Kidney (tissue), 14 donors: ENCODE measurements around the gene SEPTIN10. TPM values are rescaled to one million over a fixed set of nuclear protein-coding genes. Genes with fewer than 3 reads are reported as not detected.

ENCODE experiments used
- DNase-seq, 5 donors: peaks; one replicate each; pipeline ENCODE4 v3.0.0-alpha.2; 2013 to 2020
- FAIRE-seq: peaks from 2 replicates; lab custom pipeline; 2012; peaks lifted over from hg19 to GRCh38; lab: Jason Lieb, UNC
- H3K27ac ChIP-seq, 2 donors: one replicate each; pipeline ENCODE4 v1.7.0; 2013; ENCODE audit warnings: low read depth in 2 of 2, low read length in 2 of 2, inconsistent platforms in 1 of 2
- H3K27me3 ChIP-seq: one replicate; pipeline ENCODE4 v1.7.1; 2013; ENCODE audit warnings: low read length, inconsistent platforms; ENCODE audit not compliant: control insufficient read depth, insufficient read depth
- H3K36me3 ChIP-seq, 3 donors: one replicate each; pipeline versions ENCODE4 v1.7.0 to v1.7.1; 2013; ENCODE audit warnings: low read length in 3 of 3, control low read depth in 1 of 3, inconsistent platforms in 1 of 3; ENCODE audit not compliant: insufficient read depth in 3 of 3, control insufficient read depth in 2 of 3
- H3K4me1 ChIP-seq, 3 donors: one replicate each; pipeline versions ENCODE4 v1.7.0 to v1.7.1; 2013; ENCODE audit warnings: low read length in 3 of 3, inconsistent platforms in 1 of 3, low read depth in 1 of 3; ENCODE audit not compliant: control insufficient read depth in 2 of 3, insufficient read depth in 2 of 3
- H3K4me3 ChIP-seq, 3 donors: one replicate each; pipeline versions ENCODE4 v1.7.0 to v1.8.1; 2013; ENCODE audit warnings: low read length in 3 of 3, control low read depth in 1 of 3, inconsistent platforms in 1 of 3
- H3K9ac ChIP-seq, 3 donors: one replicate each; pipeline versions ENCODE4 v1.7.0 to v1.7.1; 2013; ENCODE audit warnings: low read length in 3 of 3, control low read depth in 1 of 3, inconsistent platforms in 1 of 3
- H3K9me3 ChIP-seq, 3 donors: one replicate each; pipeline versions ENCODE4 v1.7.0 to v1.7.1; 2013; ENCODE audit warnings: low read length in 3 of 3, control low read depth in 1 of 3, inconsistent platforms in 1 of 3; ENCODE audit not compliant: control insufficient read depth in 2 of 3, insufficient read depth in 1 of 3
- intact Hi-C: fragments of 100-400 bp; cut with DNase I; formaldehyde crosslinking; loops from one replicate; pipeline ENCODE4 v1.11.1; 2022
- polyA plus RNA-seq: library from polyadenylated mRNA; stranded (reverse); fragments of 350-450 nt; fragmentation: Illumina TruSeq; extraction: RNeasy Lipid Tissue Mini Kit (QIAGEN cat#74804); gene quantifications from one replicate; pipeline ENCODE4 v1.2.3, GENCODE V29; 2014; ENCODE audit warnings: low read depth, low replicate concordance; ENCODE audit not compliant: insufficient read depth
- total RNA-seq: library from RNA; stranded (reverse); fragmentation: NEBNext Ultra II Directional; extraction: Animal tissue kit (Norgen Biotek cat#: 25700); gene quantifications from one replicate; pipeline ENCODE4 v1.2.1, GENCODE V29; 2021
- TF ChIP-seq, protein P1 (sequence below): IDR thresholded peaks from 3 replicates; pipeline ENCODE4 v1.5.1; 2012; ENCODE audit warnings: mild to moderate bottlenecking, moderate library complexity, borderline replicate concordance; ENCODE audit not compliant: insufficient read depth; ENCODE audit errors: extremely low read depth
- donor health status: control.
- donor health status: control.
- donor health status: control.
- donor health status: control.
- donor health status: control.
- donor health status: DM: yes; HTN: yes; CAD: no.
- donor health status: Normal renal cell carcinoma (clear cell type).

The SEPTIN10 gene
- total and polyA plus RNA-seq, 2 donors from 2014 or later = 20.8 to 80.7 TPM

DNA sequence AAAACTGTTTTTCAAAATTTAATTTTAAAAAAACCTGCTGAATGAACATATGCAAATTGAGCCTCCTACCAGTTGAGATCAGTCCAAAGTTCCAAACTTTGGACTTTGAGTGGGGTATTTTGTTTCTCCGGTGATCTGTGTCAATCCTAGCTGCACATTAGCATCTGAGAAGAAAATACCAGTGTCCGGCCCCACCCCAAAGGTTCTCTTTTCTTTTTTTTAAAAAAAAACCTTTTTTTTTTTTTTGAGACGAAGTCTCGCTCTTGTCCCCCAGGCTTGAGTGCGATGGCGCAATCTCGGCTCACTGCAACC, 91.7 kb downstream of the SEPTIN10 start:
- DNase-seq (peak in 2 of 5 donors; percentile 32), FAIRE-seq (no peak)
- Histone ChIP-seq H3K4me3 (peak overlapping the region in 1 of 3 donors; percentile 0), H3K27ac (peak overlapping the region; percentile 65), H3K9ac (no peak overlapping the region), H3K4me1 (peaks cover 0 to 5% (median under 1%) of the 10 kb centered on the region in 3 donors), H3K9me3 (no peaks in the 10 kb centered on the region), H3K36me3 (no peaks in the 10 kb centered on the region), H3K27me3 (no peaks in the 10 kb centered on the region)
- TF ChIP-seq, protein P1, sequence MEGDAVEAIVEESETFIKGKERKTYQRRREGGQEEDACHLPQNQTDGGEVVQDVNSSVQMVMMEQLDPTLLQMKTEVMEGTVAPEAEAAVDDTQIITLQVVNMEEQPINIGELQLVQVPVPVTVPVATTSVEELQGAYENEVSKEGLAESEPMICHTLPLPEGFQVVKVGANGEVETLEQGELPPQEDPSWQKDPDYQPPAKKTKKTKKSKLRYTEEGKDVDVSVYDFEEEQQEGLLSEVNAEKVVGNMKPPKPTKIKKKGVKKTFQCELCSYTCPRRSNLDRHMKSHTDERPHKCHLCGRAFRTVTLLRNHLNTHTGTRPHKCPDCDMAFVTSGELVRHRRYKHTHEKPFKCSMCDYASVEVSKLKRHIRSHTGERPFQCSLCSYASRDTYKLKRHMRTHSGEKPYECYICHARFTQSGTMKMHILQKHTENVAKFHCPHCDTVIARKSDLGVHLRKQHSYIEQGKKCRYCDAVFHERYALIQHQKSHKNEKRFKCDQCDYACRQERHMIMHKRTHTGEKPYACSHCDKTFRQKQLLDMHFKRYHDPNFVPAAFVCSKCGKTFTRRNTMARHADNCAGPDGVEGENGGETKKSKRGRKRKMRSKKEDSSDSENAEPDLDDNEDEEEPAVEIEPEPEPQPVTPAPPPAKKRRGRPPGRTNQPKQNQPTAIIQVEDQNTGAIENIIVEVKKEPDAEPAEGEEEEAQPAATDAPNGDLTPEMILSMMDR = no peak
- intact Hi-C loops = no loop called here

DNA sequence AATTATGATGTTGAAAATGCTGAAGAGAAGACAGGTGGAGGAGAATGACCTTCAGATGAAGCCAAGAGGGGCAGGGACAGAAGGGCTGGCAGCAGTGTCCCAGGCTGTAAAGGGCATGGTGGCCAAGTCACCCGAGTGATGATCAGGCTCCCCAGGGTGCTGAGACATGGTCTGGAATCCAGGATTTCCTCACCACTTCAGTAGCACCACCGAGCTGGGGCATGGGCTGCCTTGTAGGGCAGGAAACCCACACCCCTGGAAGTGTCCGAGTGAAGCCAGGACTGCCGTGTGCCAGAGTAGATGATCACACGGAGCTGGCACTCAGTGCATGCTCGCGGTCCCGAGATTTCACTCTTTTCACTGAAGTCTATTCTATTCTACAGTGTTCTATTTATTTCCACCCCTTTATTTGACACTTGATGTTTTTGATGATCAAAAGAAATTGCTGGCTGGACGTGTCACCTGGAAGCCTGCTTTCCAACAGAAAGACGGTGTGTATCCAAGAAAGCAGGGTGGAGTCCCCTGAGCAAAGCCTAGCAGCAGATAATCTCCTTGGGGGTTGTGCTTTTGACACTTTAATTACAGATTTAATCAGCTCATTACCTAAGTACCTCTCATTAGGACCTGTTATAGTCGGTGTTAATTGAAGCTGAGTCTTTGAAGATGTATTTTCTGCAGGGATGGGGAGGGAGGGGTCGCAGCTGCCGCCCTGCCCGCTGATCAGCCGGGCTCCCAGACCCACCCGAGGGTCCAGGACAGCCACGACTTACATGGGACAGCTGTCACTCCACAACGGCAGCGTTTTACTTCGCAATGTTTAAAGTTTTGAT, 92.3 kb downstream of the SEPTIN10 start:
- peak overlapping the region; percentile 65 for H3K27ac ChIP-seq
- TF ChIP-seq, protein P1 = no peak
- FAIRE-seq (no peak), DNase-seq (peak in 1 of 5 donors; percentile 53)
- no peaks in the 10 kb centered on the region for H3K36me3 ChIP-seq
- no peaks in the 10 kb centered on the region for H3K27me3 ChIP-seq
- H3K9me3 ChIP-seq = no peaks in the 10 kb centered on the region
- peak overlapping the region in 1 of 3 donors; percentile 0 for H3K4me3 ChIP-seq
- H3K9ac ChIP-seq = no peak overlapping the region
- intact Hi-C loops = no loop called here
- peaks cover 0 to 6% (median 5%) of the 10 kb centered on the region in 3 donors for H3K4me1 ChIP-seq

DNA sequence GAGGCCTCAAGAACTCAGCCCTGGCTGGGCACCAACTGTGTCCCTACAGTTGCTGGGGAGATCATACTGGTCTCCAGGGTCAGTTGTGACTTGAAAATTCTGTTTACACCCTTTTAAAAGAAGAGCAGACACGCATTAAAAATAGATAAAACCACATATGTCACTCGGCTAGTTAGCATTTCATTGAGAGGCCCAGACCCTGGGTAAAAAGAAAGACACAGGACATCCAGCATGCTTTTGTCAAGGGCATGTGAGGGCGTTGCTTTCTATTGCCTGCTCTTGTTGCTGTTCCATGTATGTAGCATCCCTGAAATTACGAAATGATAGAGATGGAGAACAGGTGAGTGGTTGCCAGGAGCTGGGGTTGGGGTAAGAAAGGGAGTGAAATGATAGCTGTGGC, 94.3 kb downstream of the SEPTIN10 start:
- DNase-seq = no peak

More for the DNA sequence above, 94.3 kb downstream of the SEPTIN10 start:
- Histone ChIP-seq H3K27me3 (no peaks in the 10 kb centered on the region), H3K36me3 (no peaks in the 10 kb centered on the region), H3K9ac (no peak overlapping the region), H3K4me1 (peaks cover 0 to 10% (median 9%) of the 10 kb centered on the region in 3 donors), H3K9me3 (no peaks in the 10 kb centered on the region), H3K27ac (no peak overlapping the region), H3K4me3 (no peak overlapping the region)
- intact Hi-C loops = no loop called here
- no peak for FAIRE-seq
- TF ChIP-seq, protein P1 = no peak
